T-helper 1 cell (primary cell): Measurements from ENCODE around the gene GABRD.

Experiments
- DNase-seq, 5 donors: peaks; one replicate each; pipeline ENCODE4 v3.0.0-alpha.2; 2012 to 2020

GABRD gene

GRCh38 chr1:2042830-2043773 is 24.0 kb downstream of the GABRD start:
- DNase-seq = no peak

GRCh38 chr1:2043886-2044285 is 24.7 kb downstream of the GABRD start:
- DNase-seq = no peak

GRCh38 chr1:2044510-2045319 is 25.6 kb downstream of the GABRD start:
- peak; percentile 56 to 80 (median 72) for DNase-seq

DNA sequence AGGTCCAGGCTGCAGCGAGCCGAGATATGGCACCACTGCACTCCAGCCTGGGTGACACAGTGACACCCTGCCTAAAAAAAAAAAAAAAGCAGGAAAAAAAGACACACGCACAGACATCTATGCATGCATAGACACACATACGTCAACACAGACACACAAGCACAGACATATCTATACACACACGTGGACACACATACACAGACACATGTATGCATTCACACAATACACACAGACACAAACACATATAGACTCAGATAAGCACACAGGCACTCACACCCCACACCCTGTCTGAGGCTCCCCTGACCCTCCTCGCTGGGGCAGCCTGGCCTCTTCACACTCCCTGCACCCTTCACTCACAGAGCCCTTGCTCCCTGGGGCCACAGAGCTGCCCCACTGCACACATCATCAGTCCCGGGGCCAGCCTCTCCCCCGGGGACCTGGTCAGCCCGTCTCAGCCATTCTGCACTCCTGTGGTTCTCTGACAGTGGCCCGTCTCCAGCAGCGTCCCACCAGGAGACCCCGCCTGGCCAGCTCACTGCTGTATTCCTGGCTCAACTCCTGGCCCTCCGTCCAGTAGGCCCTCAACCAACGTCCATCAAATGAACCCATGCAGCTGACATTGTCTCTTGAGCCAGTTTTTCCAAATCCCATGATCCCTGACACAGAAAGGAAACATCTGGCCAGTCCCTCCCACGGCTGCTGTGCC is 26.5 kb downstream of the GABRD start:
- no peak for DNase-seq

GRCh38 chr1:2046174-2046917 is 27.2 kb downstream of the GABRD start:
- DNase-seq = peak in 2 of 5 donors; percentile 24 to 28

GRCh38 chr1:2046953-2047748 is 28.0 kb downstream of the GABRD start:
- no peak for DNase-seq

- no peak for DNase-seq
Observed at GRCh38 chr1:2047749-2048729, 28.9 kb downstream of the GABRD start.

DNA sequence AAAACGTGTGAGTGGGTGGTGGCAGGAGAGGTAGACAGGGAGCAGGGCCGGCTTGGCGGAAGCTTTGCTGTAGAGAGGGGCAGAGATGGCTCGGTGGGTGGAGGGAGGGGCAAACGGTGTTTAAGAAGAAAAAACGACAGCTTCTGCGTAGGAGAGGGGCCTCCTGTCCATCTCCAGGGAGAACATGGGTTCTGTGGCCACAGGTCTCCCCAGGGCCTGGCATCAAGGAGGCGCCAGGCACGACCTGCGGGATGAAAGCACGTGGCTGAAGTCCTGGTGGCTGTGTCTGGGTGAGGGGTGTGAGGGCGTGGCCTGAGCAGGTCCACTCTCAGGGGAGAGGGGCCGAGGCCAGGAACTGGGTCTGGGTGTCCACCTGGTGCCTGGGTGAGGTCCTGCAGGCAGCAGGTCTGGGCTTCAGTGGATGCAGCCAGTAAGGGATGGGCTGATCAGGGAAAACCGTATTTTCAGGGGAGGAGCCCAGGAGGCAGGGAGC is 30.1 kb downstream of the GABRD start:
- DNase-seq = no peak

DNA sequence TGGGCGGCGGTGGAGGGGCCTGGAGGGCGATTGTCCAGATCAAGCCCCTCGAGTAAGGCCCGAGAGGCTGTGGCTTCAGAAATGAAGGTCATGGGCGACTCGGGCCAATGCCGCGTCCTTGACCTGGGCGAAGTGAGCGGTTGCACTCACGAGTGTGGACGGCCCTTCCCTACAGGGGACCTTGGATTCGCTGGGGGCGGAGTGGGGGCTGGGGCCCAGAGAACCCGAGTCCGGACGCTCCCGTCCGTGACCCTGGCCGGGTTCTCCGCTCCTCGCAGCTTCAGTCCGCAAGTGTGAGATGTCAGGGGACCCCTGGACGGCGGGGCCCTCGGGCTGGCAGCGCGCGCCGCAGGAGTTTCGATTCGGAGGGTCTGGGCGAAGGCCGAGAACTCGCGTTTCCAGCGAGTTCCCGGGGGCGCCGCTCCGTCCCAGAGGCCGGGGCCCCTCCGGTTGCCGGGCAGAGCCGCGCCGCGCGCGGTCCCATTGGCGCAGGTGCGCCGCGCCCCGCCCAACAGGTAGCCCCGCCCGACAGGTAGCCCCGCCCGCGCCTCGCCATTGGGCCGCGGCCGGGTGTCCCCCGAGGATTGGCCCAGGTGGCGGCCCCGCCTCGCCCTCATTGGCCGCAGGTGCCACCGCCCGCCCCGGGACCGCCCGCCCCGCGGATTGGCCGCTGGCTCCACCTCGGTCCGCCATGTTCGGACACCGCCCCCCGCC is 30.7 kb downstream of the GABRD start, which contains the start of gene PRKCZ:
Gene PRKCZ, plus strand, starts transcription at position 694 of the 714 bp plus-strand sequence. CDS start 220 bp downstream, outside the sequence.
- DNase-seq = peak; percentile 77 to 95 (median 90)

GRCh38 chr1:2050461-2050792 is 31.3 kb downstream of the GABRD start:
- peak in 1 of 5 donors; percentile 46 for DNase-seq

DNA sequence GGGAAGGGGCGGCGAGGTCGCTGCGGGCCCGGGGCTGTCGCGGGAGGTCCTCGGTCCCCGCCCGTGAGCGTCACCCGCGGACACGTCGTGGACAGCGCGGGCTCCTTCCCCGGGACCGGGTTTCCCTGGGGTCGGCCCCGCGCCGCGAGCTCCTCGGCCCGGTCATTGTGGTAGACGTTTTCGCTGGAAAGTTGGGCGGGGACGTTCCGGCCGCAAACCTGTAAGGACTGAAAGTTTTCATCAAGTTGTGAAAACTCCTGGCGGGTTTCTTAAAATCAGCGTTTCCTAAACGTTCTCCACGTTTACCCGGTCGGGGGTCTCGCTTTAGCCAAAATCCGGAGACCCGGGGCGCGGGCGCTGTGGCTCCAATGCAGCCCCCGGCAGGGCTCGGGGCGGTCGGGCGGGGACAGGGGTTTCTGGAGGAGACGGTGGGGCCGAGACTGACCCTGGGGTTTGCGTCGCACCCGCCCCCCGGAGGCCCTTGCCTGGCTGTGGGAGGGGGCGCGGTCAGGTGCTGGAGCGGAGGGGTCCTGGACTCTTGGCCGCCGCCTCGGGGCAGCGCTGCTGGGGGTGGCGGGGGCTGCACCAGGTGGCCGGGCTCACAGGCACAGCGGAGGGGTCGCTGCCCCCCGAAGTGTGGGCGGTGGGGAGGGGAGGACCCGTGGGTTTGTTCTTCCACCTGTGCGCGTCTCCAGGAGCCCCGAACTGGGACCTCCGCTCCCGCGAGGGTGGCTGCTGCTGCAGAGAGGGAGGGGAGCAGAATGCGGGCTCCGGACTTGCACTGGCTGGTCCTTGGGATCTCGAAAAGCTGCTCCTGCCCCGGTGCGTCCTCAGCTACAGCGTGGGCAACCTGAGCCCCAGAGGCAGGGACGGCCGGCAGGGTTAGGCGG is 31.9 kb downstream of the GABRD start:
- no peak for DNase-seq

GRCh38 chr1:2052054-2052679 is 33.0 kb downstream of the GABRD start:
- no peak for DNase-seq

GRCh38 chr1:2052756-2053155 is 33.6 kb downstream of the GABRD start:
- no peak for DNase-seq

DNA sequence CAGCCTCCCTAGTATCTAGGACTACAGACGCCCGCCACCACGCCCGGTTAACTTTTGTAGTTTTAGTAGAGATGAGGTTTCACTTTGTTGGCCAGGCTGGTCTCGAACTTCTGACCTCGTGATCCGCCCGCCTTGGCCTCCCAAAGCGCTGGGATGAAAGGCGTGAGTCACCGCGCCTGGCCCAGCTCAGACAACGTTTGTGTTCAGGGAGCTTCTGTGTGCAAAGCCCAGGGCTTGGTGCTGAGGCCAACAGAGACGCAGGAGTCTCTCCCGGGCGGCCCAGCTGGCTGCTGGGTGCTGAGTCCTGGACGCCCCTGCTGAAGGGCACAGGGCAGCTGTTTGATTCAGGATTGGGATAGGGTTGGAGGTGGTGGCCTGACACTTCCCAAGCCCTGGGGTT is 34.1 kb downstream of the GABRD start:
- DNase-seq = no peak

- no peak for DNase-seq
Observed at GRCh38 chr1:2053784-2054376, 34.7 kb downstream of the GABRD start.

DNA sequence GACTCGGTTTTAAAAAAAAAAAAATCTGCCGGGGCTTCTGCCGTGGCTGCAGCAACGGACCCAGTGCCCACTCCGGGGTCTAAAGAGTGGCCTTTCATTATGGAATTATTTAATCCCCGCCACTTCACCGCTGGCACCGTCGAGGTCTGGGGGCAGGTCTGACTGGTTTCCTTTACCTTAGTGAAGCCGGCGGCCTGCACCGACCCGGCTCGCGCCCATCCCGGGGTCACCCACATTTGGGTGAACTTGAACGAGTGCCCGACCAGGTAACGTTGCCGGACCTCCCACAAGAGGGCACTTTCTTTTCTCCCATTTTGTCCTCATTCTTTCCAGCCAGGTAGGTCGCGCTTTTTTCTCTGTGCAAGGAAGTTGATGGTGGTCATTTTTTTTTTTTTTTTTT is 35.4 kb downstream of the GABRD start:
- no peak for DNase-seq

DNA sequence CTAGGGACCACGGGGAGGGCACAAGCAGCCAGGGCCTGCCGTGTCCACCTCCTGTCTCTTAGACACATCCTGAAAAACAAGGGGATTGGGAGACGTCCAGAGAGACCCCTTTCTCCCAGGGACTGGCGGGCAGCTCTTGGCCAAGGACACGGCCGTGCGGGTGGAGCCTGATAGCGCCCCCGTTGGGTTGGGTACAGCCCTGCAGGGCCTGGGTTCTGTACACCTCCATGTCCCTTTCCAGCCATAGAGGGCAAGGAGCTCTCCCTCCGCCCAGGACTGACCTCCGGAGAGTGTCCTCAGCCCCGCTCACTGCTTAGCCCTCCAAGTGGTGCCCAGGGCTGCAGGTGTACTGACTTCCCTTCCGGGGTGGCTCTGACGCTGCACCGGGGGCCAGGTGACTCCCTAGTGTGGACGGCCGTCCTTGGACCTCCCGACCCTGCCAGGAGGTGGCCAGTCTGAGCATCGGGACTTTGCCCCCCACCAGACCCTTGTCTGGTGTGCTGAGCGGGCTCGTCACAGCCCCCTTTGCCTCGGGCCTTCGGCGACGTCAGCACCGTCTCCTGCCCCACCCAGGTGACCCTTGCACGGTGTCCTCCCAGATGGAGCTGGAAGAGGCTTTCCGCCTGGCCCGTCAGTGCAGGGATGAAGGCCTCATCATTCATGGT is 36.9 kb downstream of the GABRD start:
- no peak for DNase-seq
